Muscle of arm (tissue), 14 donors: ENCODE data around the gene ARMC10. TPM values are rescaled to one million over a fixed set of nuclear protein-coding genes. Genes with fewer than 3 reads are reported as not detected.
"Not testable (repeated sequence)": the region's sequence is repeated elsewhere in the genome, so short reads cannot be mapped to it uniquely, and the experiment has no call there.

Experiments used
- DNase-seq: peaks from one replicate; pipeline ENCODE4 v3.0.0-alpha.2; 2013
- long read RNA-seq, 11 donors: transcript quantifications; one replicate each; lab custom pipeline, GENCODE V29; 2026
- polyA plus RNA-seq, 12 donors: library from polyadenylated mRNA; unstranded; fragments of 120-200 nt; gene quantifications; one replicate each; pipeline ENCODE4 v1.2.1, GENCODE V29; 2013; ENCODE audit not compliant: insufficient read length in 12 of 12

Gene ARMC10
- polyA plus RNA-seq: 10 to 100 TPM in 11 of 12 donors, not detected in 1; 19.9 to 35.0 (median 25.1) TPM
- long read RNA-seq, donor 1, transcript ARMC10-208 (6 exons, 2,524 nt): major isoform, 10 of 24 reads
- long read RNA-seq, donor 1, transcript ARMC10-209 (5 exons, 2,347 nt): minor isoform, 6 of 24 reads
- long read RNA-seq, donor 1, transcript ARMC10-202 (7 exons, 2,635 nt): minor isoform, 5 of 24 reads
- long read RNA-seq, donor 1, partial matches to known transcripts: 0 of 24 reads
- long read RNA-seq, donor 1, other reads (novel, unspliced or antisense): 0 of 24 reads
- long read RNA-seq, donor 2, partial matches to known transcripts: 0 of 7 reads
- long read RNA-seq, donor 2, other reads (novel, unspliced or antisense): 0 of 7 reads
- long read RNA-seq, donor 3, partial matches to known transcripts: 0 of 2 reads
- long read RNA-seq, donor 3, other reads (novel, unspliced or antisense): 0 of 2 reads
- long read RNA-seq, donor 4, partial matches to known transcripts: 0 of 6 reads
- long read RNA-seq, donor 4, other reads (novel, unspliced or antisense): 0 of 6 reads
- long read RNA-seq, donor 5, transcript ARMC10-208 (6 exons, 2,524 nt): minor isoform, 5 of 17 reads
- long read RNA-seq, donor 5, transcript ARMC10-202 (7 exons, 2,635 nt): major isoform, 6 of 17 reads
- long read RNA-seq, donor 5, partial matches to known transcripts: 0 of 17 reads
- long read RNA-seq, donor 5, other reads (novel, unspliced or antisense): 0 of 17 reads
- long read RNA-seq, donor 6, partial matches to known transcripts: 0 of 6 reads
- long read RNA-seq, donor 6, other reads (novel, unspliced or antisense): 0 of 6 reads
- long read RNA-seq, donor 7, partial matches to known transcripts: 0 of 5 reads
- long read RNA-seq, donor 7, other reads (novel, unspliced or antisense): 0 of 5 reads
- long read RNA-seq, donor 8, transcript ARMC10-208 (6 exons, 2,524 nt): major isoform, 5 of 8 reads
- long read RNA-seq, donor 8, partial matches to known transcripts: 0 of 8 reads
- long read RNA-seq, donor 8, other reads (novel, unspliced or antisense): 0 of 8 reads
- long read RNA-seq, donor 9, transcript ARMC10-208 (6 exons, 2,524 nt): major isoform, 7 of 11 reads
- long read RNA-seq, donor 9, partial matches to known transcripts: 0 of 11 reads
- long read RNA-seq, donor 9, other reads (novel, unspliced or antisense): 0 of 11 reads
- long read RNA-seq, donor 10, partial matches to known transcripts: 0 of 9 reads
- long read RNA-seq, donor 10, other reads (novel, unspliced or antisense): 0 of 9 reads
- long read RNA-seq, donor 11, partial matches to known transcripts: 0 of 7 reads
- long read RNA-seq, donor 11, other reads (novel, unspliced or antisense): 0 of 7 reads

GRCh38 chr7:103074519-103075336, at the start of gene ARMC10, which contains the start of gene FBXL13:
Gene ARMC10, plus strand, starts transcription at chr7:103075140. Its CDS starts 133 bp downstream, at chr7:103075273.
Gene FBXL13, minus strand, starts transcription at chr7:103074796.
- DNase-seq: peak; percentile 94

GRCh38 chr7:103025341-103025740, 49.6 kb upstream of the ARMC10 start:
- no peak for DNase-seq

GRCh38 chr7:103031024-103031423, 43.9 kb upstream of the ARMC10 start:
- DNase-seq: no peak

- DNase-seq: no peak
Observed at GRCh38 chr7:103031781-103032180, 43.2 kb upstream of the ARMC10 start.

- DNase-seq: not testable (repeated sequence)
Observed at GRCh38 chr7:103034318-103034717, 40.6 kb upstream of the ARMC10 start.

GRCh38 chr7:103037476-103037822, 37.5 kb upstream of the ARMC10 start:
- DNase-seq: no peak

- not testable (repeated sequence) for DNase-seq
Observed at GRCh38 chr7:103037823-103038739, 36.9 kb upstream of the ARMC10 start.

- not testable (repeated sequence) for DNase-seq
Observed at GRCh38 chr7:103041815-103042214, 33.1 kb upstream of the ARMC10 start.

GRCh38 chr7:103048833-103049232, 26.1 kb upstream of the ARMC10 start:
- DNase-seq: no peak

GRCh38 chr7:103051519-103051918, 23.4 kb upstream of the ARMC10 start:
- no peak for DNase-seq

- not testable (repeated sequence) for DNase-seq
Observed at GRCh38 chr7:103056006-103056405, 18.9 kb upstream of the ARMC10 start.

GRCh38 chr7:103058122-103058521, 16.8 kb upstream of the ARMC10 start:
- DNase-seq: no peak

- no peak for DNase-seq
Observed at GRCh38 chr7:103059471-103059870, 15.5 kb upstream of the ARMC10 start.

- no peak for DNase-seq
Observed at GRCh38 chr7:103063895-103064294, 11.0 kb upstream of the ARMC10 start.

GRCh38 chr7:103065667-103066066, 9.3 kb upstream of the ARMC10 start:
- DNase-seq: no peak

GRCh38 chr7:103068414-103069403, 6.2 kb upstream of the ARMC10 start:
- DNase-seq: no peak

GRCh38 chr7:103071000-103071399, 3.9 kb upstream of the ARMC10 start:
- no peak for DNase-seq

- no peak for DNase-seq
Observed at GRCh38 chr7:103073989-103074518, 886 bp upstream of the ARMC10 start.
